ENCODE measurements around the gene KCNQ1.

- TF ChIP-seq CTCF (IDR thresholded peaks at IDR 0.05; ENCODE audit: low read length) (no peak), EZH2 (IDR thresholded peaks at IDR 0.05; ENCODE audit: borderline replicate concordance, low read length) (no peak)
Measured at GRCh38 chr11:2447951-2448650, 3.3 kb downstream of the KCNQ1 start.
